NCI-H82 treated with DMSO at 0.1 percent for 48 hours (cell line): ENCODE results near the gene FZD2.

Experiments
- DNase-seq: peaks from one replicate; lab custom pipeline; 2025; ENCODE audit not compliant: unreplicated experiment; lab: John Stamatoyannopoulos, UW

Gene FZD2

GRCh38 chr17:44606658-44607057 lies 49.4 kb downstream of the FZD2 start:
- DNase-seq, result no peak

- DNase-seq, result peak; percentile 14
Measured at GRCh38 chr17:44607836-44608690, 50.8 kb downstream of the FZD2 start.

GRCh38 chr17:44608727-44609435 lies 51.6 kb downstream of the FZD2 start:
- no peak for DNase-seq

- DNase-seq, result no peak
Measured at GRCh38 chr17:44610331-44610730, 53.0 kb downstream of the FZD2 start.
